Measurements from ENCODE around the gene VSTM2L. TPM values are rescaled to one million over a fixed set of nuclear protein-coding genes. Genes with fewer than 3 reads are reported as not detected.

VSTM2L gene
- total and polyA plus RNA-seq, 9 donors, result 0.12 to 23.0 (median 0.36) TPM; not detected in 2

DNA sequence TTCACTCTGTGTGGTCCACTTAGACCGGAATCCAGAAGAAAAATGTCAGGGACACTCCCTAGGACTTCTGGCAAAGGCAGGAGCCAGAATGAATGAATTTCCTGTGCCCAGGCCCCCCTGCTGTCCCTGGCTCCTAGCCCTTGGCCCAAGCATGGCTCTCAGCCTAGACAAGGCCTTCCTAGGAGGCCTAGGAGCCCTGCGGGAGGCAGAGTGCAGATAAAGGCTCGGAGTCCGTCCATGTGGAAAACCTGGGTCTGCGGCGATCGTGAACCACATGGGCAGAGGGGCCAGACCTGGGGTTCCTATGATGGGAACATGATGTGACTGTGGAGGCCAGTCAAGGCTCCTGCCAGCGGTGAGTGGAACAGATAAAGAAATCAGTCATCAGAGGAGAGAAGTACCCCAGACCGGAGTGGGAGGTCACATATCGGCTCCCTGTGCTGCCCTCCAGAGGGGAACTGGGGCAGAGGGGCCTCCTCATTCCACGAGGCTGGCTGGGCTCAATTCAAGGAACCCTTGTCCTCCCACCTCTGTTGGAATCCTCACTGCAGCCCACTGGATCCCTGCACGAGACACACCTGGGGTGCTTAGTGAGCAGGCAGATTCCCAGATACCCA lies 5.9 kb upstream of the VSTM2L start:
- Histone ChIP-seq H3K27me3 (no peaks in the 10 kb centered on the region), H3K27ac (no peak overlapping the region), H3K4me1 (ENCODE audit: insufficient read depth) (no peaks in the 10 kb centered on the region), H3K9me3 (no peaks in the 10 kb centered on the region), H3K36me3 (no peaks in the 10 kb centered on the region), H3K4me3 (no peak overlapping the region)
- TF ChIP-seq EP300 (IDR thresholded peaks at IDR 0.05) (no peak), POLR2A (IDR thresholded peaks at IDR 0.05) (no peak), CTCF (IDR thresholded peaks at IDR 0.05) (no peak)
- DNase-seq, result no peak
- intact Hi-C loops (cut with DNase I), result no loop called here
- WGBS, 3 donors, result 27 to 51% (median 36%) methylated on average over 12 of the region's 12 CpGs

DNA sequence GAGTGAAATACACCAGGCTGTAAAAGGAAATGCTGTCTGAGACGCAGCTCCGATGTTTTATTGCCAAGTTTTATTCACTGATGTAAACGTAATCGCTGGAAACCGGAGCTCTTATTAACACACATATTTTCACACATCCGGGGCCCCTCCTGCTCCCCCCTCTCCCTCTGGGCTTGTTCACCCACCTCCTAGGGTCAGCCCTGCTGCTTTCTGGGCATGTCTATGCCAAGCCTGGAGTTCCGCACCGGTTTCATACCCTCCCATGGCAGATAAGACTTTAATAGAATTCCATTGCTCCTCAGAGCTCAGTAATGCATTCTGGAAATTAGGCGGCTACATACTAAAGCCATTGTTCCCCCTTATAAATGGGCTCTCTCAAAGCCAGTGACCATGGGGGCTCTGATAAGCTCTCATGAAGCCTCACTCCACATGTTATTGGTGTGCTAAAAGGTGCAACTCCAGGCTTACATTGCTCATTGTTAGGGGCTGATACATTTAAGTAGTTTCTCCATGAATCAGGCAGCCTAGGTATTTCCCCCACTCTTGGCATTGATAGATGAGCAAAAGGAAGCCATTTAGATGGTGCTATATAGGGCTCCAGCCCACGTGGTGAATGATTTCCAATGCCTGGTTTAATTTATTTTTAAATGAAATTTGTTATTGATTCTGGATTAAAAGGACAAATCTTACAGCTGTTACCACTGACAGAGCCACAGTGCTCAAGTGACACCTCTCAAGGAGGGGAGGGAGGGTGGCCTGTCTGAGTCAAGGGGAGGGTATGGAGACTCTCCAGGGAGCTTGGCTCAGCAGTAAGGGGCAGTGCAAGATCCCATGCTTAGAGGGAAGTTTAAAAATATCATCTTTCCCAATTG lies 4.5 kb upstream of the VSTM2L start:
- intact Hi-C loops (cut with DNase I), result no loop called here
- 41 to 50% (median 42%) methylated on average over 10 of the region's 10 CpGs for WGBS, 3 donors
- TF ChIP-seq CTCF (IDR thresholded peaks at IDR 0.05) (no peak), EP300 (IDR thresholded peaks at IDR 0.05) (no peak), POLR2A (IDR thresholded peaks at IDR 0.05) (no peak)

DNA sequence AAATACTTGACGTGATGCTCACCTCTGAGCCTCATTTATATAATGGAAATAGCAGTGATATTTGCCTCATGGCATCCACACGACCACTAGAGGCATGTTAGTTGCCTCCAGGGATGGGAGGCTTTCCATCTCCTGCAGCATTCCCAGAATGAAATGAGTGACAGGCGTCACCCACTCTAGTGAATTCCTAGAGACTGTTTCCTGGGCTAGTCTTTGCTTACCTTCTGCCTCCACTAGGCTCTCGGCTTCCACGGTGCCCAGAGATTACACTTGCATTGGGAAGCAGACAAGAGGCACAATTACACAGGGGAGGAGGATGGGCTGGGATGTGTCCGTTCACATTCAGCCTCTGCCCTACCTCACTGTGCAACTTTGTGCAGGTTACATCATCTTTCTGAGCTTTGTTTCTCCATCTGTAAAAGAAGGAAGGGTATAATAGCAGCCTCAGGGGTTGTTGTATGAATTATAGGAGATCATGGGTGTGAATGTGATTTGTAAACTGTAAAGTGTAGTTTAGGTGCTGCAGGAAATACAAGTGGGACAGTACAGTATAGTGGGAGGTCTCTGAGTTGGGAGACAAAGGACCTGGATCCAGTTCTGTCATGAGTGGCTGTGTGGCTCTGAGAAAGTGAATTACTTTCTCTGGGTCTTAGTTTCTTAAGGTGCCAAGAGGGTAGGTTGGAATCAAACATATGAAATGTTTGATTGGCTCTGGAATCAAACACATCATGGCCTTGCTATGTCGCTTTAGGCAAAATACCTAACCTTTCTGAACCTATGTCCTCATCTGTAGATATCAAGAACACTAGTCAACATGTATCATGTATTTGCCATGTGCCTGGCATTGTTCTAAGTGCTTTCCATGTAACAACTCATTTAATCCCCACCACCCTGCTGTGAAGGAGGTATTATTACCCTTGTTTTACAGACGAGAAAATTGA lies 3.6 kb upstream of the VSTM2L start:
- H3K27me3 ChIP-seq, result no peaks in the 10 kb centered on the region
- peaks cover 3% of the 10 kb centered on the region for H3K4me1 ChIP-seq (ENCODE audit: insufficient read depth)
- intact Hi-C loops (cut with DNase I), result no loop called here
- H3K4me3 ChIP-seq, result no peak overlapping the region
- H3K27ac ChIP-seq, result no peak overlapping the region
- no peak for DNase-seq
- no peak for TF ChIP-seq EP300 (IDR thresholded peaks at IDR 0.05)
- no peak for TF ChIP-seq POLR2A (IDR thresholded peaks at IDR 0.05)
- no peak for TF ChIP-seq CTCF (IDR thresholded peaks at IDR 0.05)
- H3K9me3 ChIP-seq, result no peaks in the 10 kb centered on the region
- 58 to 65% (median 62%) methylated on average over 8 of the region's 8 CpGs for WGBS, 3 donors
- no peaks in the 10 kb centered on the region for H3K36me3 ChIP-seq

More for the DNA sequence above, 4.5 kb upstream of the VSTM2L start:
- no peak for DNase-seq
- Histone ChIP-seq H3K9me3 (no peaks in the 10 kb centered on the region), H3K4me3 (no peak overlapping the region), H3K27ac (no peak overlapping the region), H3K36me3 (no peaks in the 10 kb centered on the region), H3K27me3 (no peaks in the 10 kb centered on the region), H3K4me1 (ENCODE audit: insufficient read depth) (peaks cover 3% of the 10 kb centered on the region)

DNA sequence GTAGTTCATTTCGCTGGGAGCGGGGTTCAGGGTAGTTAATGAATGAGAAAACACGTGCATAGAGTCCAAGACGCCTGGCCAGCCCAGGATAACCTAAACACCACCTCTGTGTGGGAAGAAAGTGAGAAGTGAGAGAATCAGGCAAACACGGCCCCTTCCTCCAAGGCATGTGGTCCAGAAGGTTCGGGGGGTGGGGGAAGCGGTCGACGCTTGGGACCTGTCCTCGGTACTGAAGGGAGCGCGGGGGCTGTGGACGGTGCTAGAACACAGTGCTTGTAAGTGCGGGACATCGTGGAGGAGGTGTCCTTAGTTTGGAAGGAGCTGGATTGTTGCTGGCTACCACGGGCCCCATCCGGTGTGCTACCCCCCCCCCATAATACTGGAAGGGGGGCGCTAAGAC lies 1.7 kb upstream of the VSTM2L start:
- Histone ChIP-seq H3K27me3 (no peaks in the 10 kb centered on the region), H3K27ac (no peak overlapping the region), H3K4me3 (no peak overlapping the region), H3K9me3 (no peaks in the 10 kb centered on the region), H3K4me1 (ENCODE audit: insufficient read depth) (peaks cover 3% of the 10 kb centered on the region), H3K36me3 (no peaks in the 10 kb centered on the region)
- intact Hi-C loops (cut with DNase I), result no loop called here
- 14 to 21% (median 15%) methylated on average over 18 of the region's 18 CpGs for WGBS, 3 donors
- DNase-seq, result no peak
- no peak for TF ChIP-seq EP300 (IDR thresholded peaks at IDR 0.05)
- no peak for TF ChIP-seq POLR2A (IDR thresholded peaks at IDR 0.05)
- no peak for TF ChIP-seq CTCF (IDR thresholded peaks at IDR 0.05)
